ENCODE results near the gene PALLD.

Gene PALLD

GRCh38 chr4:168831919-168832762, 335.3 kb downstream of the PALLD start:
- DNase-seq (ENCODE audit: low spot score): peak; percentile 25

DNA sequence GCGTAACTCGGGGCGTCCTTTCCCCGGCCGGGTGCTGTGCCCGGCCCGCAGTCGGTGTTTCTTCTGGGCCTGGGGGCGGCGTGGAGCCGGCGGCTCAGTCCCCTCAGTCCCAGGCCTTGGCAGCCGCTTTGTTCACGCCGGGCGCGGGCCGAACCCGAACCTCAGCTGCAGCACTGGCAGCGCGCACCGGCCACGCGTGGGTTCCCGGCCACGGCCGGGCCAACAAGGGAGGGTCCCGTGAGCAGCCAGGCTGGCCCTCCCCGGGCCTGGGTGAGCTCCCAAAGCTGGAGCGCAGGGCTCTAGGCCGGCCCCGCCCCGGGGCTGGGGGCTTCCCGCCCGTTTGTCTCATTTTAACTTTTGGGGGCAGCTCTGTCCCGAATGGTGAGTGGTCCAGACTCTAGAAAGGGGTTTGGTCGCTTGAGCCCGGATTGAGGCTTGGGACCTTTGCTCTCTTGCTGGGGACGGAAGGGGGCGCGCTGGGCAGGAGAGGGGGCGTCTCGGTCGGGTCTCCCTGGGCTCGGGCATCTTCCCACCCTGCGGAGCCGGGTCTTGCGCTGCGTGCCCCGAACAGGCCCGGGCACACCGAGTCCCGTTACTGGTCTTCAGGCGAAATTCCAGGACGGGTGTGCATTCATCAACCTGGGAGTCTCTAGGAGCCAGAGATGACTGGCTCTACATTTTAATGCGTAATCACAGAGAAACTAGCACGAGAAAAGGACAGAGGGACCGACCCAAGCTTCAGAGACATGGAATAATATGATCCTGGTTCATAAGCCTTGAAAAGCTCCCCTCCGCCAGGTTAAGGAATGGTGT, 336.1 kb downstream of the PALLD start:
- no peak for DNase-seq (ENCODE audit: low spot score)

GRCh38 chr4:168833881-168834280, 337.0 kb downstream of the PALLD start:
- DNase-seq (ENCODE audit: low spot score): no peak

DNA sequence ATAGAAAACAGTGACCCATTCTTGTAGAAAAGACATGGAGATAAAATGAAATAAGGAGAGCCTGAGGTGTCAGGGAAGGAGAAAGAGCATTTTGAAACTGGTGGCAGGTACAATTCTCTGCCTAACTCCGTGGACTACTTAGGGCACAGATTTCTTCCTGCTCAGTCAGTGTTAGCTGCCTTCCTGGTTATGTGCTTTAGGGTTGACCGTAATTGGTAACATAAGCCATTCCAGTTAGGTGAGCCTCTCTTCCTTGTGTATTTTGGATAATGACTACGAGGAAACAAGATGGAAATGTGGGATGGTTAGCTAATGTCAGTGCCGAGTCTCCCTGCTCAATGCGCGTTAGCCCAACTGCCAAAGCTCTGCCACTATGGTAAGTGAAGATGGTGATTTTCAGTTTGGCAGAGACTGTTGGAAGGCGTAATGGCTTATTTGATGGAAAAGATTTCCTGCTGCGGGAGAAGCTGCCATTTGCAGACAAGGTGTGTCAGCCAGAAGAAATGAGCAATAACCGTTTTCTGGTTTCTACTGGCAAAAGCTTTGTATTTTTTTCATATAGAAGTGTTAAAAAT, 339.1 kb downstream of the PALLD start:
- DNase-seq (ENCODE audit: low spot score): no peak

- no peak for DNase-seq (ENCODE audit: low spot score)
Measured at GRCh38 chr4:168836490-168836889, 339.6 kb downstream of the PALLD start.

GRCh38 chr4:168837922-168838321, 341.1 kb downstream of the PALLD start:
- no peak for DNase-seq (ENCODE audit: low spot score)

- no peak for DNase-seq (ENCODE audit: low spot score)
Measured at GRCh38 chr4:168839758-168840391, 343.0 kb downstream of the PALLD start.

- DNase-seq (ENCODE audit: low spot score): no peak
Measured at GRCh38 chr4:168840392-168840763, 343.5 kb downstream of the PALLD start.

DNA sequence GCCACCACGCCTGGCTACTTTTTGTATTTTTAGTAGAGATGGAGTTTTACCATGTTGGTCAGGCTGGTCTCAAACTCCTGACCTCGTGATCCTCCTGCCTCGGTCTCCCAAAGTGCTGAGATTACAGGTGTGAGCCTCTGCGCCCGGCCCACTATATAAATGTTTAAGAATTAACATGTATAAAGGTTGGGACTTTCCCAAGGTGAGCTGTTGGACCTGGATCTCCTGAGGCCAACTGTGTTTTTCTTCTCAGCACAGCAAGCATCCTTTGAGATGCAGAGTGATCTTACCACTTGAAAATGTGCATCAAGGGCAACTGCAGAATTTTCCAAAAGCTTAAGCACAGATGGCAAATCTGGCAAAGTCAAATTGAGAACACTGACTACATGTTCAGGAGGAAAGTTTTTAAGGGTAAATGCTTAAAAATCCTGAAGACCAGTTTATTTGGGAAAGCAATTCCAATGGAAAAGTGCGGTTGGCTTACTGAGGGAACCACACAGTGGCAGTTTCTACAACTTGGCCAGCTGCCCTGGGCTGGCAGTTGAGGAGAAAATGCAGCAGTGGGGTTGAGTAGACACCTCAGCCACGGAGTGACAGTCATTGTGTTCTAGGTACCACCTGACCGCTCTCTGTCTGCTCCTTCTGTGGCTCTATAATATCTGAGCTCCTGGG, 344.3 kb downstream of the PALLD start:
- no peak for DNase-seq (ENCODE audit: low spot score)

GRCh38 chr4:168841672-168842019, 344.8 kb downstream of the PALLD start:
- no peak for DNase-seq (ENCODE audit: low spot score)

DNA sequence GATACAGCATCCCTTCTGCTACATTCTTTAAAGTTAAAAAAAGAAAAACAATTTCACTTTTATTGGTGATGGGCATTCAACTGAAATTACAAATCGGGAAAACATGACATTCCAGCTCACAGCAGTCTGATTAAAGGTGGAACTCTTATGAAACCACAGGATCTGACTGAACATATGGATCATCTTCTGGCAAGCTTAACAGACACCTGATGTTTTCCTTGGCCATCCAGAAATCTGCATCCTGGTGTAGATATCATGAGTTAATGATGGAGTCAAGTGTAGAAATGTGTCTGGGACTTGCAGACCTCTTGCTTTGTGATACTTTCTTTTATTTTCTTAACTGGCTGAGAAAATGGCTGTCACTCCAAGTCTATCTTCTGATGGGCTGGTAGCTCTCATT, 345.3 kb downstream of the PALLD start:
- DNase-seq (ENCODE audit: low spot score): no peak

DNA sequence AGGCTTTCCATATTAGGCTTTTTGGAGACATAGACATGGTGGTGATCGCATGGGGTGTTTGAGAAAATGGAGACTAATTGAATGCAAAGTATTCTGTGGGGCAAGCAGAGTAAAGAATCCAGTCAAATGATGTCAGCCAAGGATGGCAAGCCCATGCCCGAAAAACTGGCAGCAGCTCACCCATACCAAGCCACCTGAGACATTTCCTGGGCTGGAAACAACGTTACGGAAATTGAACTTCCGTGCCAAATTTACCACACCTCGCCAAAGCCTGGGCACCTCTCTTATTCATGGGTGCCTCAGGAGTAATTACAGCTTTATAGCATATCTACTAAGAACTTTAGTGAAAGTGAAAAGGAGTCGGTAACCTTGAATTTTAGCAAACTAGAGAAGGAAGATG, 346.8 kb downstream of the PALLD start:
- no peak for DNase-seq (ENCODE audit: low spot score)

GRCh38 chr4:168844353-168845049, 347.6 kb downstream of the PALLD start:
- DNase-seq (ENCODE audit: low spot score): no peak

- no peak for DNase-seq (ENCODE audit: low spot score)
Measured at GRCh38 chr4:168845897-168846296, 349.0 kb downstream of the PALLD start.

DNA sequence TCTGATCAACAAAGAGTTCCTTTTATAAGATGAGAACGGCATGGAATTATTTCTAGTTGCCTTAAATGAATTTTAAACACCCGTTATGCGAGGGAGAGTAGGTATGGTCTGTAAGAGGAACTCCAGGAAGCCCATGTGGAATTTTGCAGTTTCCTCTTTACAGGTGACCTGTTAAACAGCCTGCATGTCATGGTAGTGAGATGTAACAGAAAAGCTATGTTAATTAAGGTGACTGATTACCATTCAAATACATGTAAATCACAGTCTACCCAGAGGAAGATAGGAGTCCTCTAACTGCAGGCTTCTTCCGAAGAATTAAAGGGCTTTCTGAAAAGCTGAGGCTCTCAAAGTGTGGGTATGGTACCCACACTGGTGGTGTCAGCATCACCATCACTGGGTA, 349.6 kb downstream of the PALLD start:
- DNase-seq (ENCODE audit: low spot score): no peak

DNA sequence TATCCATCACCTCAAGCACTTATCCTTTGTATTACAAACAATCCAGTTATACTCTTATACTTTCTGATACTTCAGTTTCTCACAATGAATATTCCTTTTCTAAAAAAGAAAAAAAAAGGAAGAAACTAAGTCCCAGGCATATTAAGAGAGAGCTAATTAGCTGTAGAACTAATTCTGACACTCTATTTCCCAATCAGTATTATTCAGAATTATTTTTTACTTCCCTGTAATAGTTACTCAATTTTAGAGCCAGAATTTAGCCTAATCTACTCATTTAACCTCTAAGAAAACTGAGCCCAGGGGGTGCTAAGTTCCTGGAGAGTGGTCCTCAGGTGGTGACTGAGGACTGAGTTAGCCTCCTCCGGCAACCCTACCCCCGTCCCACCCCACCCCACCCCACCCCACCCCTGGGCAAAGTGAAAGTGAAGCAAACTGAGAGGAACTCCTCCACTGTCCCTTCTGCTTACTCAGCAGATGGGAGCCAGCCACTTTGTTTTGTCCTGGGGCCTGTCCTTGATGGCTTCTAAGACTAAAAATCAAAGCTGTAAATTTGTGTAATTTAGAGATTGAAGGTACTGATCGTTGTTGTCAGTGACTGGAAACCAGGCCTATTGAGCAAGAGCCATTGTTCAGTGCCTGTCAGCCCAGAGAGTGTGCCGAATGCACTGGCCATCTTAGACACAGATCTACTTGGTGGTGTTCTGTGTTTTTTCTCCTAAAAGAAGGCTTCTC, 351.1 kb downstream of the PALLD start:
- no peak for DNase-seq (ENCODE audit: low spot score)

- DNase-seq (ENCODE audit: low spot score): no peak
Measured at GRCh38 chr4:168849030-168849675, 352.3 kb downstream of the PALLD start.

DNA sequence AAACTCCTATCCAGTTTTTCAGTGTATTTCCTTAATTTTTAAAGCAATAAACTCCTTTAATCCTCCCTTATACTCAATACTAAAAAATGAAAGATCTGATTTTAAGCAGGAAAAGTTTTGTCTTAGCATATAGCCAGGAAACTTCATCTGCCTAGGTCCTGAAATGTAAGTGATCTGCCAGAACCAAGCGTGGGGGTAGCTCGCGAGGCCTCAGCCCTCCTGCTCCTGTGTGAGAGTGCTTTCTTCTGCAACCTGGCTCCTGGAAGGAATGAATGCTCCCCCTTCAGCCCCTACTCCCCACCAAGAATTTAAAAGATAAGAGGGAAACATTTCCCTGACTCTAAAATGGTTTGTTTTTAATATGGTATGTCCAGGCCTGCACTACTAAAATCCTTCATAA, 353.1 kb downstream of the PALLD start:
- no peak for DNase-seq (ENCODE audit: low spot score)

GRCh38 chr4:168852387-168852786, 355.5 kb downstream of the PALLD start:
- no peak for DNase-seq (ENCODE audit: low spot score)
